Activated T-cell treated with anti-CD3 and anti-CD28 coated beads, Interleukin-2, amount 50 U/mL, for 4 hours (primary cell): ENCODE results near the gene ORM1. TPM values are rescaled to one million over a fixed set of nuclear protein-coding genes. Genes with fewer than 3 reads are reported as not detected.

ENCODE experiments used
- ATAC-seq, 2 donors: fragments of 200-7000 bp; cut with Tn5 transposase; one replicate each; pipeline ENCODE4 v1.10.0; 2021
- DNase-seq: peaks from one replicate; pipeline ENCODE4 v3.0.0-alpha.2; 2020
- H3K27me3 Mint-ChIP-seq: one replicate; pipeline ENCODE4 v1.8.0; 2021; ENCODE audit warnings: low read depth, mixed read lengths
- H3K36me3 Mint-ChIP-seq: one replicate; pipeline ENCODE4 v1.8.0; 2022; ENCODE audit warnings: mixed read lengths; ENCODE audit not compliant: insufficient read depth
- H3K4me1 Mint-ChIP-seq: one replicate; pipeline ENCODE4 v1.8.0; 2021; ENCODE audit warnings: low read depth, mixed read lengths
- H3K4me3 Mint-ChIP-seq: one replicate; pipeline ENCODE4 v1.8.0; 2021; ENCODE audit warnings: mild to moderate bottlenecking, moderate library complexity, mixed read lengths
- H3K9me3 Mint-ChIP-seq: one replicate; pipeline ENCODE4 v1.8.0; 2021; ENCODE audit warnings: mixed read lengths
- total RNA-seq, 3 donors: library from RNA; stranded (reverse); gene quantifications; one replicate each; pipeline ENCODE4 v1.2.1, GENCODE V29; 2021

ORM1 gene
- total RNA-seq, 3 donors from 2014 or later, result 2.4 to 4.5 (median 3.5) TPM

DNA sequence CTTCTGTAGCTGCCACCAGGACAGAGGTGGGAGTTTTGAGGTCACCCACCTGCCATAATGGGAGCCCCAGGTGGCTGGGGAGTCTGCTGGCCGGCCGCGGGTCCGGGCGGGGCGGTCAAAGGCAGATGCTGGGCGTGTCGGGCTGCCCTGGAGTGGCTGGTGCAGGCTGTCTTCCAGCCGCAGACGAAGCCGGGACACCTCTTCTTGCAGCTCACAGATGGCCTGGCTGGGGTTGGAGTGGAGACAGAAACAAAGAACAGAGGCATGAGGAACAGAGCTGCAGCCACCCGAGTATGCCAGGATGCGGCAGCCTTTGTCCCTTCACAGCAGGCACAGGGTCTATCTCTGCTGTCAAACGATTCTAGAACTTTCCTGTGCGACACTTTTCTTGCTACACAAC, 24.8 kb downstream of the ORM1 start:
- no peak for ATAC-seq
- H3K27me3 Mint-ChIP-seq, result no peaks in the 10 kb centered on the region
- H3K9me3 Mint-ChIP-seq, result no peaks in the 10 kb centered on the region
- no peak for DNase-seq
- no peak overlapping the region for H3K4me3 Mint-ChIP-seq
- peaks cover 49% of the 10 kb centered on the region for H3K36me3 Mint-ChIP-seq
- peaks cover 45% of the 10 kb centered on the region for H3K4me1 Mint-ChIP-seq

DNA sequence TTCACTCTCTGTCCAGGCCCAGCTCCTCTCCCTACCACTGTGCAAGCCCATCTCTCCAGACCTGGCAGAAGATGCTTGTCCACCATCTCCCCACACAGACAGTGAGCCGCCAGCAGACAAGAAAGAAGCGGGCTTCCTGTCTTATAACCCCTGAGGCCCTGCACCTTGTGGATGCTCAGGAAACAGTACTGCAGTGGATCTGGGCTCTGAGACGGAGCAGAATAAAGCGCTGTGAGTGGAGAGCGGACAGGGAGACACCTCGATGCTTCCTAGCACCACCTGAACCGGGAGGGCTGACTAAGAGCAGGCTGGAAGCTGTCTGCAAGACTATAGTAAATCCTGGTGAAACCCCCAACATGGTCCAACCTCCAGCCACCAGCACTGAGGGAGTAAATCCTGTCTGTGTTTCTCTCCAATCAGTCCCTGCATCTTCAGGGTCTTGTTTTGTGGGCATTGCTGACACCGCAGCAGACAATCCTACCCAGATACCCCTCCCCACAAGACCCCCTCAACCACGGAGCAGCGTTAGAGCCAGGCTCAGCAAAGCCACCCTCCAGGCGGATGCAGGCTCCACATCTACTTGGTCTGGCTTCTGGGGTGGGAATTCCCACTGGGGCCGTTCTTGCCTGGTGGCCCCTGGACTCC, 25.5 kb downstream of the ORM1 start:
- ATAC-seq, result no peak
- Mint-ChIP-seq H3K4me1 (peaks cover 50% of the 10 kb centered on the region), H3K36me3 (peaks cover 47% of the 10 kb centered on the region), H3K9me3 (no peaks in the 10 kb centered on the region), H3K4me3 (no peak overlapping the region), H3K27me3 (no peaks in the 10 kb centered on the region)
- no peak for DNase-seq

- no peaks in the 10 kb centered on the region for H3K27me3 Mint-ChIP-seq
- peak; percentile 88 to 90 for ATAC-seq
Measured at GRCh38 chr9:114348906-114349482, 26.1 kb downstream of the ORM1 start.

GRCh38 chr9:114349713-114350480, 27.0 kb downstream of the ORM1 start:
- H3K9me3 Mint-ChIP-seq, result no peaks in the 10 kb centered on the region
- no peaks in the 10 kb centered on the region for H3K27me3 Mint-ChIP-seq
- H3K4me1 Mint-ChIP-seq, result peaks cover 50% of the 10 kb centered on the region
- DNase-seq, result no peak
- H3K4me3 Mint-ChIP-seq, result peak overlapping the region; percentile 58
- no peak for ATAC-seq
- peaks cover 41% of the 10 kb centered on the region for H3K36me3 Mint-ChIP-seq

More at GRCh38 chr9:114348906-114349482, 26.1 kb downstream of the ORM1 start:
- Mint-ChIP-seq H3K9me3 (no peaks in the 10 kb centered on the region), H3K4me3 (peak overlapping the region; percentile 58), H3K4me1 (peaks cover 53% of the 10 kb centered on the region), H3K36me3 (peaks cover 44% of the 10 kb centered on the region)
- DNase-seq, result peak; percentile 70

- ATAC-seq (peak in 1 of 2 donors; percentile 11), DNase-seq (no peak)
- Mint-ChIP-seq H3K27me3 (no peaks in the 10 kb centered on the region), H3K9me3 (no peaks in the 10 kb centered on the region), H3K4me3 (no peak overlapping the region), H3K36me3 (peaks cover 39% of the 10 kb centered on the region), H3K4me1 (peaks cover 50% of the 10 kb centered on the region)
Measured at GRCh38 chr9:114350636-114351401, 27.9 kb downstream of the ORM1 start.

GRCh38 chr9:114351932-114352331, 29.0 kb downstream of the ORM1 start:
- Mint-ChIP-seq H3K4me1 (peaks cover 54% of the 10 kb centered on the region), H3K4me3 (no peak overlapping the region), H3K27me3 (no peaks in the 10 kb centered on the region), H3K36me3 (peaks cover 41% of the 10 kb centered on the region), H3K9me3 (no peaks in the 10 kb centered on the region)
- DNase-seq, result no peak
- no peak for ATAC-seq

DNA sequence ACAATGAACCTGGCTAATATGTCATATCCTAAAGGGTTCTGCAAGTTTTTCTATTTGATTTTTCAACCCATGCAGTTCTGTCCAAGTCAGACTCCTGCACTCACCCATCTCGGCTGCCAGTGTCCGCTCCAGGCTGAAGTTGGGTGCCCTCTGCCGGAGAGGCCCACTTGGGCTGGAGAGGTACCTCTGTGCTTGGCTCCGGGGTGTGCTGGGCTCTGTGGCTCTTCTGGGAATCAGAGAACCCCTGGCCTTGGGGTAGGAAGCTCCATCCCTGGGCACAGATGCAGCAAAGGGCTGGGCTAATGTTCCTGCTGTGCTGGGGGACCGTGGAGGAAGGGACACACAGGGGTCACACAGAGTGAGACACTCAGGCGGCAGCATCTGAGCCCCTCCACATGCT, 32.9 kb downstream of the ORM1 start:
- H3K36me3 Mint-ChIP-seq, result peaks cover 36% of the 10 kb centered on the region

GRCh38 chr9:114356792-114357191, 33.9 kb downstream of the ORM1 start:
- Mint-ChIP-seq H3K36me3 (peaks cover 43% of the 10 kb centered on the region), H3K9me3 (no peaks in the 10 kb centered on the region), H3K4me3 (no peak overlapping the region), H3K27me3 (no peaks in the 10 kb centered on the region), H3K4me1 (peaks cover 44% of the 10 kb centered on the region)
- DNase-seq, result no peak
- ATAC-seq, result no peak

More for the DNA sequence above, 32.9 kb downstream of the ORM1 start:
- Mint-ChIP-seq H3K27me3 (no peaks in the 10 kb centered on the region), H3K4me1 (peaks cover 43% of the 10 kb centered on the region), H3K9me3 (no peaks in the 10 kb centered on the region), H3K4me3 (no peak overlapping the region)
- no peak for DNase-seq
- no peak for ATAC-seq

DNA sequence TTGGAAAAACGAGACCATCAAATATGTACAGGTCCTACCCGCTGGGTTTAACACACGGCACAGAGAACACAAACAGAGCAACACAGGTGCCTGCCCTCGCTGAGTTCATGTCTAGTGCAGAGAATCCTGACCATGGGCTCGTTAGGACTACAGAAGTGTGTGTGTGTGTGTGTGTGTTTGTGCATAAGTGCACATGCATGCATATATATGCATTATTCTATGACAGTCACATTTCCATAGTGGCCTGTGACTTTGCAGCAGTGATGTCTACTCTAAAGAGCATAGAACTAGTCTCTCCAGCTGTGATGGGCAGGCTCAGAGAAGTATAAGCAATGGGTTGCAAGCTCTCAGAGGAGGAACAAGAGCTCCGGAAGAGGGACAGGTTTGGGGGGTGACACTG, 34.5 kb downstream of the ORM1 start:
- H3K36me3 Mint-ChIP-seq, result peaks cover 41% of the 10 kb centered on the region
- peaks cover 41% of the 10 kb centered on the region for H3K4me1 Mint-ChIP-seq
- no peak overlapping the region for H3K4me3 Mint-ChIP-seq
- no peaks in the 10 kb centered on the region for H3K27me3 Mint-ChIP-seq
- no peaks in the 10 kb centered on the region for H3K9me3 Mint-ChIP-seq
- no peak for DNase-seq
- ATAC-seq, result no peak

- H3K4me3 Mint-ChIP-seq, result no peak overlapping the region
Measured at GRCh38 chr9:114357911-114358328, 35.0 kb downstream of the ORM1 start.

DNA sequence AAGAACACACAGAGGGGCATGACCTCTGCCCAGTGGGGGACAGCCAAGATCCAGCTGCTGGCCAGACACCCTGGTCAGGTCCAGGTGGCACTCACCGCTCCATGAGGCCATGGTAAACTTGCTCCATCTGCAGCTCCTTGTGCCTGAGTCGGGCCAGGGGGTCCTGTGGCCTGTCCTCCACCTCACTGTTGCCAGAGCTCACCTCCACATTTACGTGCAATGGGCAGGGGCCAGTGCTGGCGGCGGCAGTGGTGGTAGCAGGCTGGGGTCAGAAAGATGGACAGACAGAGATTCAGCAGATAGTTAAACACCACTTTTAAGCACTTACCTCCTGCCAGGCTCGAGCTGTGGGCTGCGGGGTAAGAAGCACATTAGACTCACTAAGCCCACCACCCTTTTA, 36.9 kb downstream of the ORM1 start:
- no peak overlapping the region for H3K4me3 Mint-ChIP-seq
- no peak for ATAC-seq
- no peaks in the 10 kb centered on the region for H3K27me3 Mint-ChIP-seq
- H3K36me3 Mint-ChIP-seq, result peaks cover 60% of the 10 kb centered on the region
- DNase-seq, result no peak
- H3K9me3 Mint-ChIP-seq, result no peaks in the 10 kb centered on the region
- H3K4me1 Mint-ChIP-seq, result peaks cover 54% of the 10 kb centered on the region

More at GRCh38 chr9:114357911-114358328, 35.0 kb downstream of the ORM1 start:
- no peaks in the 10 kb centered on the region for H3K9me3 Mint-ChIP-seq
- no peaks in the 10 kb centered on the region for H3K27me3 Mint-ChIP-seq
- ATAC-seq (no peak), DNase-seq (no peak)
- peaks cover 43% of the 10 kb centered on the region for H3K36me3 Mint-ChIP-seq
- H3K4me1 Mint-ChIP-seq, result peaks cover 41% of the 10 kb centered on the region

DNA sequence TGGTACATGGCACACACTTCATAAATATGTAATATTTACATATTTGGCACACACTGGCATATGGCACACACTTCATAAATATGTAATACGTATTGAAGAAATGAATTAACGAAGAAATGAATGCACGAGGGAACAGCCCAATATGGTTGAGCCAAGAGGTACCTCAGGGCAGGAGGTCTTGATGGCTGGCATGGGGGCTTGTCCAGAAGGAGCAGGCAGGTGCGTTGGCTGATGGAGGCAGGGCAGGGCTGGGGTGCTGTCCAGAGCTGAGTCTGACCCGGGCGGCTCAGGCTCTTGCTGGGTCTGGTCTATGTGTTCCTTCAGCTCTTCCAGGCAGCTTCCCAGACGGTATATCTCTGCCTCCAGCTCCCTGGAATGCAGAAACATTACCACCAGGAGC, 38.6 kb downstream of the ORM1 start:
- Mint-ChIP-seq H3K9me3 (no peaks in the 10 kb centered on the region), H3K36me3 (peaks cover 67% of the 10 kb centered on the region), H3K4me1 (peaks cover 67% of the 10 kb centered on the region), H3K27me3 (no peaks in the 10 kb centered on the region), H3K4me3 (no peak overlapping the region)
- DNase-seq (no peak), ATAC-seq (no peak)

DNA sequence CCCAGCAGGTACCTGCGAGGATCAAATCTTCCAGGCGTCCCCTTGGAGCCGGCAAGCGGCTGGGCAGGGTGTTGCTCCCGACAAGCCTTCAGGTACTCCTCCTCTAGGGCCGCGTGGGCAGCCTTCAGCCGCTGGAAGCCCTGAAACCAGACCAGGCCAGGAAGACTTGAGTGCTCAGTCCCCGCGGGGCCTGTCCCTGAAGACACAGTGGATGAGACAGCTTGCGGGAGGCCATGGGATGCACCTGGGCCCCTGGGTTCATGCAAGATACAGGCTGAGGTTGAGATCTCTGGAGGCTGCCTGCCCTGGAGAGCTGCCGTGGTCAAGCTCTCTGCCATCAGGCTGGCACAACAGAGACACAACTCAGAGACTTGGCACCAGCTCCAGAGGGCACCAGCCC, 39.5 kb downstream of the ORM1 start:
- ATAC-seq, result no peak

GRCh38 chr9:114363424-114363823, 40.5 kb downstream of the ORM1 start:
- H3K36me3 Mint-ChIP-seq, result peaks cover 64% of the 10 kb centered on the region
- DNase-seq (no peak), ATAC-seq (peak; percentile 34 to 42)
- H3K27me3 Mint-ChIP-seq, result no peaks in the 10 kb centered on the region
- no peaks in the 10 kb centered on the region for H3K9me3 Mint-ChIP-seq
- peaks cover 77% of the 10 kb centered on the region for H3K4me1 Mint-ChIP-seq
- peak overlapping the region; percentile 21 for H3K4me3 Mint-ChIP-seq

More for the DNA sequence above, 39.5 kb downstream of the ORM1 start:
- Mint-ChIP-seq H3K4me3 (no peak overlapping the region), H3K36me3 (peaks cover 69% of the 10 kb centered on the region), H3K4me1 (peaks cover 72% of the 10 kb centered on the region), H3K27me3 (no peaks in the 10 kb centered on the region), H3K9me3 (no peaks in the 10 kb centered on the region)
- no peak for DNase-seq
